Measurements from ENCODE around the gene SLC35E2B.
"Not testable (repeated sequence)": the region's sequence is repeated elsewhere in the genome, so short reads cannot be mapped to it uniquely, and the experiment has no call there.

The SLC35E2B gene

GRCh38 chr1:1692324-1692713 is 276 bp downstream of the SLC35E2B start:
- TF ChIP-seq ZFP3 (CRISPR knock-in tag; IDR thresholded peaks at IDR 0.05), result 0 out of 2 replicates have a peak, but pooled peaks have one; percentile 90
- peak; percentile 74 for ATAC-seq

- ATAC-seq, result not testable (repeated sequence)
These were observed 1.2 kb downstream of the SLC35E2B start for GRCh38 chr1:1691443-1691842.

GRCh38 chr1:1689526-1689925 is 3.1 kb downstream of the SLC35E2B start:
- not testable (repeated sequence) for ATAC-seq

- TF ChIP-seq ZNF8 (CRISPR knock-in tag; IDR thresholded peaks at IDR 0.05), result no peak
- TF ChIP-seq ESRRG (CRISPR knock-in tag; IDR thresholded peaks at IDR 0.05), result no peak
- no peak for TF ChIP-seq SNAI2 (CRISPR knock-in tag; IDR thresholded peaks at IDR 0.05)
- ATAC-seq, result no peak
These were observed 4.7 kb downstream of the SLC35E2B start for GRCh38 chr1:1687846-1688245.

- TF ChIP-seq ZNF8 (CRISPR knock-in tag; IDR thresholded peaks at IDR 0.05) (no peak), PPARA (CRISPR knock-in tag; IDR thresholded peaks at IDR 0.05; ENCODE audit: borderline replicate concordance) (no peak), TOX (CRISPR knock-in tag; IDR thresholded peaks at IDR 0.05; ENCODE audit: borderline replicate concordance) (no peak), BACH2 (CRISPR knock-in tag; IDR thresholded peaks at IDR 0.05; ENCODE audit: borderline replicate concordance) (no peak), ESRRG (CRISPR knock-in tag; IDR thresholded peaks at IDR 0.05) (no peak), GLIS3 (CRISPR knock-in tag; IDR thresholded peaks at IDR 0.05) (no peak)
- ATAC-seq, result no peak
These were observed 8.4 kb downstream of the SLC35E2B start for GRCh38 chr1:1684031-1684681.

- no peak for ATAC-seq
- TF ChIP-seq PPARA (CRISPR knock-in tag; IDR thresholded peaks at IDR 0.05; ENCODE audit: borderline replicate concordance) (no peak), ESRRG (CRISPR knock-in tag; IDR thresholded peaks at IDR 0.05) (no peak), ZNF70 (CRISPR knock-in tag; IDR thresholded peaks at IDR 0.05) (no peak), GLIS3 (CRISPR knock-in tag; IDR thresholded peaks at IDR 0.05) (no peak)
These were observed 9.3 kb downstream of the SLC35E2B start for GRCh38 chr1:1683104-1683905.

- no peak for ATAC-seq
- TF ChIP-seq GLIS3 (CRISPR knock-in tag; IDR thresholded peaks at IDR 0.05), result no peak
- TF ChIP-seq ESRRG (CRISPR knock-in tag; IDR thresholded peaks at IDR 0.05), result no peak
- TF ChIP-seq POU6F1 (CRISPR knock-in tag; IDR thresholded peaks at IDR 0.05; ENCODE audit: borderline replicate concordance, low read depth), result no peak
- no peak for TF ChIP-seq TSHZ2 (CRISPR knock-in tag; IDR thresholded peaks at IDR 0.05)
- no peak for TF ChIP-seq TCF4 (CRISPR knock-in tag; IDR thresholded peaks at IDR 0.05; ENCODE audit: borderline replicate concordance)
- no peak for TF ChIP-seq TOX (CRISPR knock-in tag; IDR thresholded peaks at IDR 0.05; ENCODE audit: borderline replicate concordance)
- TF ChIP-seq SNAI2 (CRISPR knock-in tag; IDR thresholded peaks at IDR 0.05), result no peak
- TF ChIP-seq CSDC2 (CRISPR knock-in tag; IDR thresholded peaks at IDR 0.05), result no peak
- TF ChIP-seq ZFP3 (CRISPR knock-in tag; IDR thresholded peaks at IDR 0.05), result no peak
- TF ChIP-seq ZNF565 (CRISPR knock-in tag; conservative IDR thresholded peaks at IDR 0.05; ENCODE audit: low read depth), result no peak
- no peak for TF ChIP-seq BACH2 (CRISPR knock-in tag; IDR thresholded peaks at IDR 0.05; ENCODE audit: borderline replicate concordance)
- no peak for TF ChIP-seq CREB5 (CRISPR knock-in tag; IDR thresholded peaks at IDR 0.05; ENCODE audit: low read depth)
- TF ChIP-seq ISL1 (CRISPR knock-in tag; IDR thresholded peaks at IDR 0.05), result no peak
These were observed 11.7 kb downstream of the SLC35E2B start for GRCh38 chr1:1680912-1681273.

Data from SK-N-SH treated with all-trans-retinoic acid at 6 μM for 48 hours (cell line).